Neutrophil (primary cell): ENCODE measurements around the gene UBE4B.
"Not testable (repeated sequence)": the region's sequence is repeated elsewhere in the genome, so short reads cannot be mapped to it uniquely, and the experiment has no call there.

Experiments
- H3K27ac ChIP-seq: fragments of 200-600 bp; sonication (generic); 2 replicates; pipeline ENCODE4 v1.5.1; 2016; ENCODE audit warnings: mild to moderate bottlenecking, moderate library complexity
- H3K27me3 ChIP-seq: fragments of 200-600 bp; sonication (generic); 2 replicates; pipeline ENCODE4 v1.6.0; 2016; ENCODE audit warnings: mild to moderate bottlenecking
- H3K36me3 ChIP-seq: fragments of 200-600 bp; sonication (generic); 2 replicates; pipeline ENCODE4 v1.5.1; 2017
- H3K4me1 ChIP-seq, 2 experiments: fragments of 200-600 bp in 1 of 2; sonication (generic) in 1 of 2; 1 replicate in 1 of 2; 2 replicates in 1 of 2; pipeline versions ENCODE4 v1.5.1 to v1.6.1; 2013 to 2016; ENCODE audit warnings: low read depth in 1 of 2, low read length in 1 of 2, mild to moderate bottlenecking in 1 of 2, moderate library complexity in 1 of 2; ENCODE audit not compliant: control insufficient read depth in 1 of 2, insufficient read depth in 1 of 2
- H3K4me3 ChIP-seq, 2 experiments: fragments of 200-600 bp in 1 of 2; sonication (generic) in 1 of 2; 1 replicate in 1 of 2; 2 replicates in 1 of 2; pipeline ENCODE4 v1.5.1; 2013 to 2016; ENCODE audit warnings: low read depth in 1 of 2, low read length in 1 of 2, mild to moderate bottlenecking in 1 of 2, moderate library complexity in 1 of 2
- H3K9me3 ChIP-seq: fragments of 200-600 bp; sonication (generic); 2 replicates; pipeline ENCODE4 v1.5.1; 2016
- TF ChIP-seq, protein P1 (sequence below): fragments of 200-600 bp; sonication (generic); IDR thresholded peaks from 2 replicates; pipeline ENCODE4 v1.5.1; 2016; ENCODE audit warnings: antibody characterized with exemption

Gene UBE4B

DNA sequence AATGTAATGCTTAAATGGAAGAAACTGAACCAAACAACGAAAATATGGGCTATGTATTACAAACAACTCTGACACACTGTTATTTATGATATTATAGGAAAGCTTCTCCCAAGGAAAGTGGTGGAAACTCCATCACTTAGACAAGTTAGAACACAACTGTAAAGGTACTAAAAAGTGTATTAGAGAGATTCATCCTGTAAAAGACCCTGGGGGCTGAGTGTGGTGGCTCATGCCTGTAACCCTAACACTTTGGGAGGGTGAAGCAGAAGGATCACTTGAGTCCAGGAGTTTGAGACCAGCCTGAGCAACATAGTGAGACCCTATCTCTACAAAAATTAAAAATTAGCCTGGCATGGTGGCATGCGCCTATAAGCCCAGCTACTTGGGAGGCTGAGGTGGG is 7.4 kb upstream of the UBE4B start:
- Histone ChIP-seq H3K9me3 (no peaks in the 10 kb centered on the region), H3K4me3 (no peak overlapping the region), H3K27me3 (no peaks in the 10 kb centered on the region), H3K4me1 (peaks cover 44 to 63% of the 10 kb centered on the region in 2 experiments), H3K36me3 (no peaks in the 10 kb centered on the region), H3K27ac (no peak overlapping the region)
- TF ChIP-seq, protein P1, sequence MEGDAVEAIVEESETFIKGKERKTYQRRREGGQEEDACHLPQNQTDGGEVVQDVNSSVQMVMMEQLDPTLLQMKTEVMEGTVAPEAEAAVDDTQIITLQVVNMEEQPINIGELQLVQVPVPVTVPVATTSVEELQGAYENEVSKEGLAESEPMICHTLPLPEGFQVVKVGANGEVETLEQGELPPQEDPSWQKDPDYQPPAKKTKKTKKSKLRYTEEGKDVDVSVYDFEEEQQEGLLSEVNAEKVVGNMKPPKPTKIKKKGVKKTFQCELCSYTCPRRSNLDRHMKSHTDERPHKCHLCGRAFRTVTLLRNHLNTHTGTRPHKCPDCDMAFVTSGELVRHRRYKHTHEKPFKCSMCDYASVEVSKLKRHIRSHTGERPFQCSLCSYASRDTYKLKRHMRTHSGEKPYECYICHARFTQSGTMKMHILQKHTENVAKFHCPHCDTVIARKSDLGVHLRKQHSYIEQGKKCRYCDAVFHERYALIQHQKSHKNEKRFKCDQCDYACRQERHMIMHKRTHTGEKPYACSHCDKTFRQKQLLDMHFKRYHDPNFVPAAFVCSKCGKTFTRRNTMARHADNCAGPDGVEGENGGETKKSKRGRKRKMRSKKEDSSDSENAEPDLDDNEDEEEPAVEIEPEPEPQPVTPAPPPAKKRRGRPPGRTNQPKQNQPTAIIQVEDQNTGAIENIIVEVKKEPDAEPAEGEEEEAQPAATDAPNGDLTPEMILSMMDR: no peak

DNA sequence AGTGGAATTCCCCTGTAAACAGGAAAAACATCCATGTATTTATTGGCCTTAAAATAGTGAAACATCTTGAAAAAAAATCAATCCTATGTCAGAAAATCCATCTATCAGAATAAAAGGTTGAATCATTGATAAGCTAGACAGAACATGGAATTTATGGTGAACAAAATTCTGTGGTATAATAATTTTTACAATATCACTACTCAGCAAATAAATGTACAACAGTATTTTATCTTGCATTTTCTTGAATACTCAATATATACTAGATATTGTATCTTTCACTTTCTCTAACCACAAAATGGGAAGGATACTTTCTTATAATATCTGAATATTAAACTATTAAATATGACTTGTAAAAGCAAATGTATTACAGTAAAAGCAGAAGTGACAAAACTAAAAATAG is 5.7 kb upstream of the UBE4B start:
- no peaks in the 10 kb centered on the region for H3K36me3 ChIP-seq
- TF ChIP-seq, protein P1: no peak
- H3K27ac ChIP-seq: no peak overlapping the region
- H3K4me1 ChIP-seq: peaks cover 38 to 71% of the 10 kb centered on the region in 2 experiments
- H3K4me3 ChIP-seq: no peak overlapping the region
- H3K27me3 ChIP-seq: no peaks in the 10 kb centered on the region
- no peaks in the 10 kb centered on the region for H3K9me3 ChIP-seq

DNA sequence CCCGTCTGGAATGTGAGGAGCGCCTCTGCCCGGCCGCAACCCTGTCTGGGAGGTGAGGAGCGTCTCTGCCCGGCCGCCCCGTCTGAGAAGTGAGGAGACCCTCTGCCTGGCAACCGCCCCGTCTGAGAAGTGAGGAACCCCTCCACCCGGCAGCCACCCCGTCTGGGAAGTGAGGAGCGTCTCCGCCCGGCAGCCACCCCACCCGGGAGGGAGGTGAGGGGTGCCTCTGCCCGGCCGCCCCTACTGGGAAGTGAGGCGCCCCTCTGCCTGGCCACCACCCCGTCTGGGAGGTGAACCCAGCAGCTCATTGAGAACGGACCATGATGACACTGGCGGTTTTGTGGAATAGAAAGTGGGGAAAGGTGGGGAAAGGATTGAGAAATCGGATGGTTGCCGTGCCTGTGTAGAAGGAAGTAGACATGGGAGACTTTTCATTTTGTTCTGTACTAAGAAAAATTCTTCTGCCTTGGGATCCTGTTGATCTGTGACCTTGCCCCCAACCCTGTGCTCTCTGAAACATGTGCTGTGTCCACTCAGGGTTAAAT is 3.7 kb upstream of the UBE4B start:
- peaks cover 36 to 63% of the 10 kb centered on the region in 2 experiments for H3K4me1 ChIP-seq
- H3K27ac ChIP-seq: peak overlapping the region; percentile 86
- H3K36me3 ChIP-seq, H3K27me3 ChIP-seq, H3K9me3 ChIP-seq: not testable (repeated sequence)
- H3K4me3 ChIP-seq: peak overlapping the region; percentile 55 to 59

DNA sequence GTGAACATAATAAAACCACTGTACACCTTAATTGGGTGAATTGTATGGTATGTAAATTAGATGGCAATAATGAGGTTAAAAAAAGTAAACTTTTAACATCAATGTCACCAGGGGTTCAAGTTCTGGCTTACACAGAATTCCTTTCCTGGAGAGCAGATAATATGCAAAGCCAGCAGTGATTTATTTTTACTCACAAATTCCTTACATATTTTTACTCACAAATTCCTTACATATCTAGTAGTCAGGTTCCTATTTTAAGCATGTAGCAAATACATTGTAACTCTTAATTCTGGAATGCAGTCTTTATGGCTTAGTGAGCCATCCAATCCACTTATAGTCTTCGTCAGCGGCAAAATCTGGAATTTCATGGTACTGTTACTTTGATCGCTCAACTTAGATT is 1.3 kb upstream of the UBE4B start:
- no peak overlapping the region for H3K4me3 ChIP-seq
- peaks cover 4% of the 10 kb centered on the region for H3K36me3 ChIP-seq
- no peaks in the 10 kb centered on the region for H3K9me3 ChIP-seq
- peaks cover 48 to 70% of the 10 kb centered on the region in 2 experiments for H3K4me1 ChIP-seq
- H3K27me3 ChIP-seq: no peaks in the 10 kb centered on the region
- TF ChIP-seq, protein P1: no peak
- H3K27ac ChIP-seq: no peak overlapping the region

DNA sequence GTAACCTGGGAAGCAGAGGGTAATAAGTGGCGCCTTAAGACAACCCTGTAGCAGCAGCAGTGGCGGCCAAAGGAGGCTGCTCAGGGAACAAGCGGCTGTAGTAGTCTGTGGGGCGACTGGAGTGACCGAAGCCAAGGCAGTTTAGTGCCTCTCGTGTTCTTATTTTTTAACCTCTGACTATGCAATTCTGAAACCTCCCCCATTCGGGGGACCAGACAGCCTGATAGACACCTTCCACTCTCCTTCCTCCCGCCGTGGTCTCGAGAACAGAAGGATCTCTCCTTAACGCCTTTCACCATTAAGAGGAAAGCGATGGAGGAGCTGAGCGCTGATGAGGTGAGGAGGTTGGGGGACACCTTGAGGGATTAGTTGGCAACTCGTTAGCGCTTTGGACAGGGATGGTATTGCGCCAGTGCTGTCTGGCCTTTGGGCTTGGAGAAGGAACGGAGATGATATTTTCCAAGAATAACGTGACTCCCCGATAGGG is 644 bp downstream of the UBE4B start:
- Histone ChIP-seq H3K36me3 (peaks cover 23% of the 10 kb centered on the region), H3K4me1 (peaks cover 41 to 55% of the 10 kb centered on the region in 2 experiments), H3K27me3 (no peaks in the 10 kb centered on the region), H3K27ac (peak overlapping the region; percentile 98), H3K9me3 (no peaks in the 10 kb centered on the region), H3K4me3 (peak overlapping the region; percentile 91 to 99)
- TF ChIP-seq, protein P1: no peak

DNA sequence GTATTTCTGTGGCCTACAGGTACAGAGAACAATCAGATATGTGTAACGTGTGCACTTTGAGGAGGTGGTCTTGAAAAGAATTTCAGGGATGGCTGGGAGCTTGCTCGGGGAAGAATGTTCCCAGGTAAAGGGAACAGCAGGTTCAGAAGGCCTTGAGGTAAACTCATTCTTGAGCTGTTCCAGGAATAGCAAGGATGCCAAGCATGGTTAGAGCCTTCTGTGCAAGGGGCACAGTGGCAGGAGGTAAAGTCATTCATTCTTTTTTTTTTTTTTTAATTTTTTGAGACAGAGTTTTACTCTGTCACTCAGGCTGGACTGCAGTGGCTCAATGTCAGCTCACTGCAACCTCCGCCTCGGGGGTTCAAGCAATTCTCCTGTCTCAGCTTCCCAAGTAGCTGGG is 10.0 kb downstream of the UBE4B start:
- Histone ChIP-seq H3K27me3 (no peaks in the 10 kb centered on the region), H3K4me3 (no peak overlapping the region), H3K9me3 (no peaks in the 10 kb centered on the region), H3K4me1 (peaks cover 3 to 4% of the 10 kb centered on the region in 2 experiments), H3K36me3 (peaks cover 36% of the 10 kb centered on the region), H3K27ac (no peak overlapping the region)
- TF ChIP-seq, protein P1: no peak
